Measurements from ENCODE around the gene INSM2. TPM values are rescaled to one million over a fixed set of nuclear protein-coding genes. Genes with fewer than 3 reads are reported as not detected.

The INSM2 gene
- total RNA-seq, 1 donor from 2014 or later: 0.10 TPM

GRCh38 chr14:35532783-35533356 lies 1.1 kb upstream of the INSM2 start:
- H3K36me3 Mint-ChIP-seq (ENCODE audit: insufficient read depth): peaks cover 2% of the 10 kb centered on the region
- TF ChIP-seq CTCF (IDR thresholded peaks at IDR 0.05; ENCODE audit: unreplicated experiment): no peak
- no peak overlapping the region for H3K27ac Mint-ChIP-seq
- H3K9me3 Mint-ChIP-seq (ENCODE audit: low read depth): no peaks in the 10 kb centered on the region
- H3K27me3 Mint-ChIP-seq: peaks cover 80% of the 10 kb centered on the region
- DNase-seq (ENCODE audit: low spot score, unreplicated experiment): no peak
- H3K4me3 Mint-ChIP-seq (ENCODE audit: low read depth): peak overlapping the region; percentile 44
- peaks cover 3% of the 10 kb centered on the region for H3K4me1 Mint-ChIP-seq (ENCODE audit: low read depth)

GRCh38 chr14:35534208-35534872 lies 376 bp downstream of the INSM2 start:
- peak; percentile 11 for DNase-seq (ENCODE audit: low spot score, unreplicated experiment)
- Mint-ChIP-seq H3K4me1 (ENCODE audit: low read depth) (peaks cover 3% of the 10 kb centered on the region), H3K27ac (no peak overlapping the region), H3K9me3 (ENCODE audit: low read depth) (no peaks in the 10 kb centered on the region), H3K27me3 (peaks cover 71% of the 10 kb centered on the region), H3K4me3 (ENCODE audit: low read depth) (peak overlapping the region; percentile 62), H3K36me3 (ENCODE audit: insufficient read depth) (peaks cover 5% of the 10 kb centered on the region)
- TF ChIP-seq CTCF (IDR thresholded peaks at IDR 0.05; ENCODE audit: unreplicated experiment): no peak

GRCh38 chr14:35534873-35535482 lies 1.0 kb downstream of the INSM2 start:
- Mint-ChIP-seq H3K9me3 (ENCODE audit: low read depth) (no peaks in the 10 kb centered on the region), H3K4me1 (ENCODE audit: low read depth) (peaks cover 3% of the 10 kb centered on the region), H3K27ac (no peak overlapping the region), H3K4me3 (ENCODE audit: low read depth) (peak overlapping the region; percentile 64), H3K27me3 (peaks cover 64% of the 10 kb centered on the region), H3K36me3 (ENCODE audit: insufficient read depth) (peaks cover 5% of the 10 kb centered on the region)
- peak; percentile 83 for DNase-seq (ENCODE audit: low spot score, unreplicated experiment)
- TF ChIP-seq CTCF (IDR thresholded peaks at IDR 0.05; ENCODE audit: unreplicated experiment): no peak

GRCh38 chr14:35535483-35536112 lies 1.6 kb downstream of the INSM2 start:
- no peak for TF ChIP-seq CTCF (IDR thresholded peaks at IDR 0.05; ENCODE audit: unreplicated experiment)
- DNase-seq (ENCODE audit: low spot score, unreplicated experiment): no peak
- peak overlapping the region; percentile 64 for H3K4me3 Mint-ChIP-seq (ENCODE audit: low read depth)
- H3K4me1 Mint-ChIP-seq (ENCODE audit: low read depth): peaks cover 3% of the 10 kb centered on the region
- no peak overlapping the region for H3K27ac Mint-ChIP-seq
- H3K36me3 Mint-ChIP-seq (ENCODE audit: insufficient read depth): peaks cover 5% of the 10 kb centered on the region
- H3K27me3 Mint-ChIP-seq: peaks cover 58% of the 10 kb centered on the region
- no peaks in the 10 kb centered on the region for H3K9me3 Mint-ChIP-seq (ENCODE audit: low read depth)

GRCh38 chr14:35539969-35540368 lies 6.0 kb downstream of the INSM2 start:
- no peak overlapping the region for H3K4me3 Mint-ChIP-seq (ENCODE audit: low read depth)
- peaks cover 2% of the 10 kb centered on the region for H3K4me1 Mint-ChIP-seq (ENCODE audit: low read depth)
- TF ChIP-seq CTCF (IDR thresholded peaks at IDR 0.05; ENCODE audit: unreplicated experiment): no peak
- DNase-seq (ENCODE audit: low spot score, unreplicated experiment): no peak
- H3K27ac Mint-ChIP-seq: no peak overlapping the region
- H3K27me3 Mint-ChIP-seq: peaks cover 31% of the 10 kb centered on the region
- no peaks in the 10 kb centered on the region for H3K9me3 Mint-ChIP-seq (ENCODE audit: low read depth)
- peaks cover 5% of the 10 kb centered on the region for H3K36me3 Mint-ChIP-seq (ENCODE audit: insufficient read depth)
